ENCODE data around the gene UNC79.
"Not testable (repeated sequence)": the region's sequence is repeated elsewhere in the genome, so short reads cannot be mapped to it uniquely, and the experiment has no call there.

The UNC79 gene

GRCh38 chr14:93520053-93520607, 89.4 kb downstream of the UNC79 start:
- Histone ChIP-seq H4K8ac (ENCODE audit: low read length) (no peak overlapping the region), H4K91ac (ENCODE audit: low read length) (no peak overlapping the region), H3K9ac (ENCODE audit: low read length) (no peak overlapping the region), H3K14ac (ENCODE audit: low read length in 2 of 2) (no peak overlapping the region), H3K36me3 (ENCODE audit: control insufficient read depth in 1 of 2, insufficient read depth in 2 of 2, low read depth in 1 of 2, low read length in 2 of 2) (no peaks in the 10 kb centered on the region), H2AK5ac (ENCODE audit: low read length, severe bottlenecking) (no peak overlapping the region), H3K79me1 (replicated peaks; ENCODE audit: low read length, poor library complexity, severe bottlenecking) (no peaks in the 10 kb centered on the region), H3K4ac (ENCODE audit: low read depth in 1 of 2, low read length in 2 of 2) (no peak overlapping the region), H2BK5ac (ENCODE audit: low read depth, low read length, poor library complexity, severe bottlenecking) (no peak overlapping the region), H2BK15ac (ENCODE audit: low read depth, poor library complexity, severe bottlenecking) (no peak overlapping the region), H2BK120ac (ENCODE audit: low read depth, low read length) (no peak overlapping the region), H3K27me3 (ENCODE audit: control insufficient read depth in 1 of 2, insufficient read depth in 1 of 2, low read length in 2 of 2) (no peaks in the 10 kb centered on the region), H3K27ac (ENCODE audit: low read length, poor library complexity, severe bottlenecking) (no peak overlapping the region), H2AFZ (ENCODE audit: low read depth, low read length) (no peak overlapping the region), H3K4me1 (ENCODE audit: control insufficient read depth, insufficient read depth, low read depth, low read length) (no peaks in the 10 kb centered on the region), H3K4me2 (ENCODE audit: low read length, poor library complexity, severe bottlenecking) (no peak overlapping the region), H3K9me3 (ENCODE audit: control insufficient read depth, low read length) (peaks cover 44% of the 10 kb centered on the region), H3K4me3 (ENCODE audit: insufficient read depth in 1 of 2, low read depth in 1 of 2, low read length in 2 of 2) (peak overlapping the region in 1 of 2 experiments; percentile 26), H3K23ac (ENCODE audit: low read length in 2 of 2) (no peak overlapping the region), H3K18ac (ENCODE audit: low read depth in 1 of 2, low read length in 2 of 2) (no peak overlapping the region), H2BK12ac (ENCODE audit: low read length in 2 of 2) (no peak overlapping the region)
- WGBS = no CpG with 5 or more reads among the region's 3 CpGs
- no peak for DNase-seq

- Histone ChIP-seq H2BK15ac (ENCODE audit: low read depth, poor library complexity, severe bottlenecking) (no peak overlapping the region), H3K9me3 (ENCODE audit: control insufficient read depth, low read length) (peaks cover 41% of the 10 kb centered on the region), H2BK5ac (ENCODE audit: low read depth, low read length, poor library complexity, severe bottlenecking) (no peak overlapping the region), H3K9ac (ENCODE audit: low read length) (no peak overlapping the region), H2AFZ (ENCODE audit: low read depth, low read length) (no peak overlapping the region), H3K4me2 (ENCODE audit: low read length, poor library complexity, severe bottlenecking) (no peak overlapping the region), H3K79me1 (replicated peaks; ENCODE audit: low read length, poor library complexity, severe bottlenecking) (no peaks in the 10 kb centered on the region), H4K91ac (ENCODE audit: low read length) (no peak overlapping the region), H2BK120ac (ENCODE audit: low read depth, low read length) (no peak overlapping the region), H2BK12ac (ENCODE audit: low read length in 2 of 2) (no peak overlapping the region), H3K18ac (ENCODE audit: low read depth in 1 of 2, low read length in 2 of 2) (no peak overlapping the region), H3K23ac (ENCODE audit: low read length in 2 of 2) (no peak overlapping the region), H3K4ac (ENCODE audit: low read depth in 1 of 2, low read length in 2 of 2) (no peak overlapping the region), H3K27ac (ENCODE audit: low read length, poor library complexity, severe bottlenecking) (no peak overlapping the region), H4K8ac (ENCODE audit: low read length) (no peak overlapping the region), H3K4me1 (ENCODE audit: control insufficient read depth, insufficient read depth, low read depth, low read length) (no peaks in the 10 kb centered on the region), H3K4me3 (ENCODE audit: insufficient read depth in 1 of 2, low read depth in 1 of 2, low read length in 2 of 2) (no peak overlapping the region), H3K36me3 (ENCODE audit: control insufficient read depth in 1 of 2, insufficient read depth in 2 of 2, low read depth in 1 of 2, low read length in 2 of 2) (no peaks in the 10 kb centered on the region), H3K14ac (ENCODE audit: low read length in 2 of 2) (no peak overlapping the region), H2AK5ac (ENCODE audit: low read length, severe bottlenecking) (no peak overlapping the region), H3K27me3 (ENCODE audit: control insufficient read depth in 1 of 2, insufficient read depth in 1 of 2, low read length in 2 of 2) (no peaks in the 10 kb centered on the region)
- no peak for DNase-seq
Measured at GRCh38 chr14:93522221-93522620, 91.5 kb downstream of the UNC79 start.

GRCh38 chr14:93525216-93525615, 94.5 kb downstream of the UNC79 start:
- H3K36me3 ChIP-seq (ENCODE audit: control insufficient read depth in 1 of 2, insufficient read depth in 2 of 2, low read depth in 1 of 2, low read length in 2 of 2) = not testable (repeated sequence)

GRCh38 chr14:93525696-93526451, 95.1 kb downstream of the UNC79 start:
- no peak overlapping the region for H3K23ac ChIP-seq (ENCODE audit: low read length in 2 of 2)
- no peak overlapping the region for H2BK120ac ChIP-seq (ENCODE audit: low read depth, low read length)
- DNase-seq = no peak
- no peak overlapping the region for H3K18ac ChIP-seq (ENCODE audit: low read depth in 1 of 2, low read length in 2 of 2)
- no peak overlapping the region for H2BK15ac ChIP-seq (ENCODE audit: low read depth, poor library complexity, severe bottlenecking)
- no peak overlapping the region for H2BK12ac ChIP-seq (ENCODE audit: low read length in 2 of 2)
- no peak overlapping the region for H4K91ac ChIP-seq (ENCODE audit: low read length)
- H3K4me1 ChIP-seq (ENCODE audit: control insufficient read depth, insufficient read depth, low read depth, low read length) = no peaks in the 10 kb centered on the region
- peak overlapping the region in 1 of 2 experiments; percentile 28 for H3K4me3 ChIP-seq (ENCODE audit: insufficient read depth in 1 of 2, low read depth in 1 of 2, low read length in 2 of 2)
- no peak overlapping the region for H3K14ac ChIP-seq (ENCODE audit: low read length in 2 of 2)
- H2AK5ac ChIP-seq (ENCODE audit: low read length, severe bottlenecking) = no peak overlapping the region
- no peaks in the 10 kb centered on the region for H3K79me1 ChIP-seq (replicated peaks; ENCODE audit: low read length, poor library complexity, severe bottlenecking)
- H2BK5ac ChIP-seq (ENCODE audit: low read depth, low read length, poor library complexity, severe bottlenecking) = no peak overlapping the region
- H2AFZ ChIP-seq (ENCODE audit: low read depth, low read length) = no peak overlapping the region
- H3K27ac ChIP-seq (ENCODE audit: low read length, poor library complexity, severe bottlenecking) = no peak overlapping the region
- H3K9ac ChIP-seq (ENCODE audit: low read length) = peak overlapping the region; percentile 35
- H3K9me3 ChIP-seq (ENCODE audit: control insufficient read depth, low read length) = peaks cover 8% of the 10 kb centered on the region
- no peak overlapping the region for H4K8ac ChIP-seq (ENCODE audit: low read length)
- no CpG with 5 or more reads among the region's 2 CpGs for WGBS
- H3K36me3 ChIP-seq (ENCODE audit: control insufficient read depth in 1 of 2, insufficient read depth in 2 of 2, low read depth in 1 of 2, low read length in 2 of 2) = no peaks in the 10 kb centered on the region
- no peak overlapping the region for H3K4ac ChIP-seq (ENCODE audit: low read depth in 1 of 2, low read length in 2 of 2)
- H3K27me3 ChIP-seq (ENCODE audit: control insufficient read depth in 1 of 2, insufficient read depth in 1 of 2, low read length in 2 of 2) = no peaks in the 10 kb centered on the region
- H3K4me2 ChIP-seq (ENCODE audit: low read length, poor library complexity, severe bottlenecking) = no peak overlapping the region

More at GRCh38 chr14:93525216-93525615, 94.5 kb downstream of the UNC79 start:
- not testable (repeated sequence) for H2BK5ac ChIP-seq (ENCODE audit: low read depth, low read length, poor library complexity, severe bottlenecking); H2BK15ac ChIP-seq (ENCODE audit: low read depth, poor library complexity, severe bottlenecking); H3K4me1 ChIP-seq (ENCODE audit: control insufficient read depth, insufficient read depth, low read depth, low read length); H4K91ac ChIP-seq (ENCODE audit: low read length); H3K18ac ChIP-seq (ENCODE audit: low read depth in 1 of 2, low read length in 2 of 2); H2BK12ac ChIP-seq (ENCODE audit: low read length in 2 of 2); H3K23ac ChIP-seq (ENCODE audit: low read length in 2 of 2); H3K14ac ChIP-seq (ENCODE audit: low read length in 2 of 2); DNase-seq; H3K4me2 ChIP-seq (ENCODE audit: low read length, poor library complexity, severe bottlenecking); H4K8ac ChIP-seq (ENCODE audit: low read length); H2BK120ac ChIP-seq (ENCODE audit: low read depth, low read length); H3K4me3 ChIP-seq (ENCODE audit: insufficient read depth in 1 of 2, low read depth in 1 of 2, low read length in 2 of 2); H2AK5ac ChIP-seq (ENCODE audit: low read length, severe bottlenecking); H3K27ac ChIP-seq (ENCODE audit: low read length, poor library complexity, severe bottlenecking); H3K79me1 ChIP-seq (replicated peaks; ENCODE audit: low read length, poor library complexity, severe bottlenecking); H2AFZ ChIP-seq (ENCODE audit: low read depth, low read length); H3K27me3 ChIP-seq (ENCODE audit: control insufficient read depth in 1 of 2, insufficient read depth in 1 of 2, low read length in 2 of 2); H3K4ac ChIP-seq (ENCODE audit: low read depth in 1 of 2, low read length in 2 of 2)
- peak overlapping the region; percentile 35 for H3K9ac ChIP-seq (ENCODE audit: low read length)
- WGBS = 78% methylated on average over 5 of the region's 5 CpGs
- H3K9me3 ChIP-seq (ENCODE audit: control insufficient read depth, low read length) = peaks cover 15% of the 10 kb centered on the region

Data from mesenchymal stem cell (in vitro differentiated cells and primary cell).